Activated naive CD8-positive, alpha-beta T cell (primary cell): Measurements from ENCODE around the gene FHL3.

ENCODE experiments used
- H3K27ac Mint-ChIP-seq: one replicate; pipeline ENCODE4 v1.8.0; 2021; ENCODE audit warnings: mixed read lengths
- H3K27me3 Mint-ChIP-seq: one replicate; pipeline ENCODE4 v1.8.0; 2021; ENCODE audit warnings: mixed read lengths
- H3K36me3 Mint-ChIP-seq: one replicate; pipeline ENCODE4 v1.8.0; 2021; ENCODE audit warnings: mixed read lengths
- H3K4me1 Mint-ChIP-seq: one replicate; pipeline ENCODE4 v1.8.0; 2021; ENCODE audit warnings: low read depth, mixed read lengths
- H3K4me3 Mint-ChIP-seq: one replicate; pipeline ENCODE4 v1.8.0; 2021; ENCODE audit warnings: mild to moderate bottlenecking, mixed read lengths
- H3K9me3 Mint-ChIP-seq: one replicate; pipeline ENCODE4 v1.8.0; 2021; ENCODE audit warnings: low read depth, mixed read lengths

Gene FHL3

DNA sequence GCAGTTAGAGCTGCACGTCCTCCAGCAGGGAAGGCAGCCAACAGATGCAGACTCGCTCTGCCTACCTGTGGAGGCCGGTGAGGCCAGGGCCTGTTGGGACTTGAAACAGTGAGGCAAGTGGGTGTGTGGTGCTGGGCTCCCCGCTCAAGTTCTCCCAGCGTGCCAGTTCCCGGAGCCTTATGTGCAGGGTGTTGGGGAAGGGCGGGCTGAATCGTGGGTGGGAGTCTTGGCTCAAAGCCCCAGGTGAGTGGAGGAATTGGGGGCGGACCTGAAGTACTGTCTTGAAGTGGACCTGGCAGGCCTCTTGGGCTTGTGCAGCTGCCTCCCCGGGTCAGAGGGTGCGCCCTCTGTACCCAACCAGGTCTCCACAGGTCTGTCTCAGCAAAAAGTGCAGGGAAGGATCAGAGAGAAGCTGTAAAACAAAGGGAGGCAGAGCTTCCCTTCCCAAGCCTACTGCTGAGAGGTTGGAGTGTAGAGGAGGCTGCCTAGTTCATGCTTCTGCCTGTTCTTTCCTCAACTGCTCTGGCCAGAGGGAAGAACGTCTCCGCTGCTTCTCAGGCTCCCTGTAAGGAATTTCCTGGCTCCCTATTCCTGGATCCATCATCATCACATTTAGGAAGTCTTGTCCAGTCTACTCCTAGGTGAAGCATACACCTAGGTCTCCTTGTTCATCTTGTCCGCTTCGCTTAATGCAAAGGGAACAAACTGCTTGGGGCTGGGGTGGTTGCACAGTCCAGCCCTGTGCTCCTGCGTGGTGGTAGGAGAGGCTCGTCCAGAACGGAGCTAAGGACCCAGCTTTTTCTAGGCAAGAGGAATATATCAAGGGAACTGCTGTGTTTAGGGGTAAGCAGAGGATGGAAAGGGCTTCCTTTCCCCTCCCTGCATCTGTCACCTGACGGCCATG, 22.1 kb upstream of the FHL3 start:
- Mint-ChIP-seq H3K27ac (peak overlapping the region; percentile 95), H3K4me3 (peak overlapping the region; percentile 38), H3K4me1 (peaks cover 50% of the 10 kb centered on the region), H3K36me3 (no peaks in the 10 kb centered on the region), H3K27me3 (no peaks in the 10 kb centered on the region), H3K9me3 (no peaks in the 10 kb centered on the region)

- Mint-ChIP-seq H3K4me3 (no peak overlapping the region), H3K27ac (no peak overlapping the region), H3K36me3 (peaks cover 2% of the 10 kb centered on the region), H3K27me3 (no peaks in the 10 kb centered on the region), H3K4me1 (peaks cover 48% of the 10 kb centered on the region), H3K9me3 (no peaks in the 10 kb centered on the region)
Observed at GRCh38 chr1:38026592-38027200, 21.4 kb upstream of the FHL3 start.

DNA sequence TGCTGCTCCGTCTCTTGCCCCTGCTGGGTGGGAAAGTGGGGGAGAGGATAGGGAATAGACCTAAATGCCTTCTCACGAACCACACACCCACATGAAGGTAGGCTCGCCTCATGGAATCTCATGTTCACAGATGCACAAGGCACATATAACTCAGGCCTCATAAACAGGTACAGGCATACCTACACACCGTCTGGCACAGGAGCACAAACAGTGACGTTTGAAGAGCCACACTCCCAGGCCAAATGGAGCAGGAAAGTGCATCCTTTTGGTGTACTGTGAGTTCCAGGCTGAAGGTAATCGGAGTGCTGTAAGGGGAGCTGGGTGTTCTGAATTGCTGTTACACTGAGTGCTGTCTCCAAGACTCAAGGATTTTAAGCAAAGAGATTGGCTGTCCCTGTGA, 20.4 kb upstream of the FHL3 start:
- H3K27me3 Mint-ChIP-seq, result no peaks in the 10 kb centered on the region
- peaks cover 40% of the 10 kb centered on the region for H3K4me1 Mint-ChIP-seq
- peaks cover 2% of the 10 kb centered on the region for H3K36me3 Mint-ChIP-seq
- no peaks in the 10 kb centered on the region for H3K9me3 Mint-ChIP-seq
- H3K4me3 Mint-ChIP-seq, result no peak overlapping the region
- H3K27ac Mint-ChIP-seq, result no peak overlapping the region

DNA sequence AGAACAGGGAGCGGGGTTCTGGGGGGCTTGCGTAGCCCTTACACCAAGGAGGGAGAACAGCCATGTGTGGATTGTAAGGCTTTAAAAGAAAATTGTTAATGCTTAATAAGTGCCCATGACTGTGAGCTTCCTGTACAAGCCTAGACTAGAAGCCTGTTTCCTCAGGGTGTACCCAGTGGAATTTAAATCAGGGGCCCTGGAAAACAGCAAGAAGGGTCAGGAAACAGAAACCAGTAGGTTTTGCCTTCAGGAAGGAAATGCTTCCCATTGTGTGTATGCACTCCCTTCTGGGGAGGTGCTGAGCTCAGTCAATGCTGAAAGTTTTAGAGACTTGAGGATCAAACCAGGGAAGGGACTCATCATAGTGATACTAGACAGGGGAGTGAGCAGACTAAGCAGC, 19.9 kb upstream of the FHL3 start:
- no peaks in the 10 kb centered on the region for H3K9me3 Mint-ChIP-seq
- no peaks in the 10 kb centered on the region for H3K27me3 Mint-ChIP-seq
- H3K4me1 Mint-ChIP-seq, result peaks cover 35% of the 10 kb centered on the region
- no peak overlapping the region for H3K27ac Mint-ChIP-seq
- peaks cover 2% of the 10 kb centered on the region for H3K36me3 Mint-ChIP-seq
- H3K4me3 Mint-ChIP-seq, result no peak overlapping the region

- peaks cover 2% of the 10 kb centered on the region for H3K36me3 Mint-ChIP-seq
- H3K4me1 Mint-ChIP-seq, result peaks cover 19% of the 10 kb centered on the region
- H3K9me3 Mint-ChIP-seq, result no peaks in the 10 kb centered on the region
- no peak overlapping the region for H3K27ac Mint-ChIP-seq
- no peaks in the 10 kb centered on the region for H3K27me3 Mint-ChIP-seq
- H3K4me3 Mint-ChIP-seq, result no peak overlapping the region
Observed at GRCh38 chr1:38022810-38023209, 17.5 kb upstream of the FHL3 start.

GRCh38 chr1:38021969-38022368, 16.7 kb upstream of the FHL3 start:
- Mint-ChIP-seq H3K36me3 (peaks cover 2% of the 10 kb centered on the region), H3K9me3 (no peaks in the 10 kb centered on the region), H3K27me3 (no peaks in the 10 kb centered on the region), H3K4me3 (no peak overlapping the region), H3K4me1 (peaks cover 10% of the 10 kb centered on the region), H3K27ac (no peak overlapping the region)

GRCh38 chr1:38020396-38020795, 15.1 kb upstream of the FHL3 start:
- Mint-ChIP-seq H3K27me3 (no peaks in the 10 kb centered on the region), H3K27ac (no peak overlapping the region), H3K4me3 (no peak overlapping the region), H3K9me3 (no peaks in the 10 kb centered on the region), H3K36me3 (peaks cover 2% of the 10 kb centered on the region), H3K4me1 (peaks cover 13% of the 10 kb centered on the region)

GRCh38 chr1:38018864-38019343, 13.6 kb upstream of the FHL3 start:
- Mint-ChIP-seq H3K4me3 (no peak overlapping the region), H3K9me3 (no peaks in the 10 kb centered on the region), H3K27me3 (no peaks in the 10 kb centered on the region), H3K27ac (no peak overlapping the region), H3K4me1 (peaks cover 24% of the 10 kb centered on the region), H3K36me3 (peaks cover 2% of the 10 kb centered on the region)

DNA sequence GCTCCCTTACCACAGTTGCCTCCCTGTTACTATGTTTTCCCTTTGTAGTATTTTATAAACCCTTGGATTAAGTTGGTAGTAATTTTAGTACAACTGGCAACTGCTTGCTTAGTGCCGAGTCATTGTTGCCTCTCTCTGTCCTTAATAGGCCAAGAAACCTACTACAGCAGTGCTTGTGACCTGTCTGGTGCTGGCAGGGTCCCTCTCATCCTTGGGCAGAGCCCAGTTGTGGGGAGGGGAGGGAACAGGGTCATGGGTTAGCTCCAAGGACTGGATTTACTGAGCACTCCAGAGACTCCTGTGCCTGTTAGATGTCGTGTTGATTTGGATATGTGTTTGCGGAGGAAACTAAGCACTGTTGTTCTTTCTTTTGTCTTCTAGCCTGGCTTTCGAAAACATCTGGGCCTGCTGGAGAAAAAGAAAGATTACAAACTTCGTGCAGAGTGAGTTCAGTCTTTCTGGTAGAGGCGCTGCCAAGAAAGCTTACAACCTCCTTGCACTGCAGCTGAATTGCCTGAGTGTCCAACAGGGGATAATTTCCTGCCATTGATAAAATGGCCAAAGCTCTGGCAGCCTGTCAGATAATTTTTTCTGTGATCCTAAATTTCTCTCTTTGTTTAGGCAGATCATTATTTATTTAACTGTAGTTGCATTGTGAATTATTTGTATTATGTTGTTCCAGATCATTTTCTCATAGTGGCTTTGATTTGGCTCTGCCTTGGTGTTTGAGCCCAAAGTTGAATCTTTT, 10.8 kb upstream of the FHL3 start:
- Mint-ChIP-seq H3K27ac (peak overlapping the region; percentile 86), H3K4me1 (peaks cover 42% of the 10 kb centered on the region), H3K9me3 (no peaks in the 10 kb centered on the region), H3K36me3 (peaks cover 3% of the 10 kb centered on the region), H3K27me3 (no peaks in the 10 kb centered on the region), H3K4me3 (no peak overlapping the region)

GRCh38 chr1:38014724-38015424, 9.6 kb upstream of the FHL3 start:
- Mint-ChIP-seq H3K4me3 (peak overlapping the region; percentile 97), H3K27me3 (no peaks in the 10 kb centered on the region), H3K36me3 (peaks cover 3% of the 10 kb centered on the region), H3K27ac (peak overlapping the region; percentile 16), H3K4me1 (peaks cover 49% of the 10 kb centered on the region), H3K9me3 (no peaks in the 10 kb centered on the region)

- H3K27ac Mint-ChIP-seq, result no peak overlapping the region
- H3K27me3 Mint-ChIP-seq, result no peaks in the 10 kb centered on the region
- H3K4me1 Mint-ChIP-seq, result peaks cover 56% of the 10 kb centered on the region
- peak overlapping the region; percentile 97 for H3K4me3 Mint-ChIP-seq
- H3K9me3 Mint-ChIP-seq, result no peaks in the 10 kb centered on the region
- H3K36me3 Mint-ChIP-seq, result peaks cover 3% of the 10 kb centered on the region
Observed at GRCh38 chr1:38014171-38014570, 8.9 kb upstream of the FHL3 start.

GRCh38 chr1:38013227-38013622, 7.9 kb upstream of the FHL3 start:
- Mint-ChIP-seq H3K4me1 (peaks cover 59% of the 10 kb centered on the region), H3K36me3 (peaks cover 3% of the 10 kb centered on the region), H3K27ac (peak overlapping the region; percentile 96), H3K4me3 (peak overlapping the region; percentile 97), H3K9me3 (no peaks in the 10 kb centered on the region), H3K27me3 (no peaks in the 10 kb centered on the region)

GRCh38 chr1:38012363-38013226, 7.3 kb upstream of the FHL3 start, which contains the start of gene UTP11:
TSS of gene UTP11 (plus strand) at chr1:38012734. CDS start at chr1:38012803, 69 bp downstream.
- Mint-ChIP-seq H3K27me3 (no peaks in the 10 kb centered on the region), H3K9me3 (no peaks in the 10 kb centered on the region), H3K4me3 (peak within 1 kb of the TSS; percentile 97), H3K27ac (peak within 1 kb of the TSS; percentile 96), H3K4me1 (peaks cover 59% of the 10 kb centered on the region), H3K36me3 (peaks cover 3% of the 10 kb centered on the region)

- peaks cover 47% of the 10 kb centered on the region for H3K4me1 Mint-ChIP-seq
- peaks cover 3% of the 10 kb centered on the region for H3K36me3 Mint-ChIP-seq
Observed at GRCh38 chr1:38009841-38010180, 4.5 kb upstream of the FHL3 start.

More at GRCh38 chr1:38009841-38010180, 4.5 kb upstream of the FHL3 start:
- Mint-ChIP-seq H3K27me3 (no peaks in the 10 kb centered on the region), H3K4me3 (no peak overlapping the region), H3K9me3 (no peaks in the 10 kb centered on the region), H3K27ac (peak overlapping the region; percentile 98)
